ENCODE measurements around the gene CYB5A.
"Not testable (repeated sequence)": the region's sequence is repeated elsewhere in the genome, so short reads cannot be mapped to it uniquely, and the experiment has no call there.

CYB5A gene

GRCh38 chr18:74291771-74292540, at the start of gene CYB5A:
Gene CYB5A (minus strand): TSS chr18:74291963. CDS start chr18:74291875, 88 bp downstream.
- in situ Hi-C loops (cut with HindIII; ENCODE audit: low sequenced_read_pairs) = no loop called here

DNA sequence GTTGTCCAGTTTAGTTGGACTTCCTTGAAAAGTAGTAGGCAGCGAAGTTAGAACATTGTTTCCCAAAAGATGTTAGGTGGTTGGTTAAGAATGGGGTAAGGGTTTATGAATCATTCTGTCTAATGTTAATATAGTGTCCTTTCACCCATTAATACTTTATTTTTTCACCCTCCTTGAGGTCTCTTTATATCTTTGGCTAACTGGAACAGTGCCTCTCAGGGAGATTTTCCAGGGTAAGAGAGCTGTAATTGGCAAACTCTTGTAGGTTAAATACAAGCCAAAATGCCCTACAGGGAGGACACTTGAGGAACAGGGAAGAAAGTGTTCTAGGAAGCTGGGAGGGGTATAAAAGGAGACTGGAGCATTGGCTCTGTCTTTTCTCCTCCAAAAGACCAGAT, 46.1 kb upstream of the CYB5A start:
- in situ Hi-C loops (cut with HindIII; ENCODE audit: low sequenced_read_pairs) = no loop called here

- in situ Hi-C loops (cut with HindIII; ENCODE audit: low sequenced_read_pairs) = no loop called here
These were observed 45.6 kb upstream of the CYB5A start for GRCh38 chr18:74337155-74337911.

DNA sequence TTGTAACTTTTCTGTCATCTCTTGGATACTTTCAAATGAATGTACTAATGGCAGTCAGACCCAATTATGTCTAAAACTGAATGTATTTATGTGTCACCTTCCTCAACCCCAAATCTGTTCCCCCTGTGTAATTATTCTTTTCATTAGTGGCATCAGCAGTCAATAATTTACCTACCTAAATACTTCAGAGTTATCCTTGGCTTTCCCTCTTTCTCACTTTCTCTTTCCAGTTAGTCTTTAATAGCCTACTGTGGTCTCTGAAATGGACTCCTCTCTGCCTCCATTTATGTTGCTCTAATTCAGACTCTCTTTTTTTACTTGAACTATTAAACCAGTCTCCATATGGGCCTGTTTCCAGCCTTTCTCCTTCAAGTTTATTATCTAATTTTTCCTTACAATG, 44.9 kb upstream of the CYB5A start:
- in situ Hi-C loops (cut with HindIII; ENCODE audit: low sequenced_read_pairs) = no loop called here

DNA sequence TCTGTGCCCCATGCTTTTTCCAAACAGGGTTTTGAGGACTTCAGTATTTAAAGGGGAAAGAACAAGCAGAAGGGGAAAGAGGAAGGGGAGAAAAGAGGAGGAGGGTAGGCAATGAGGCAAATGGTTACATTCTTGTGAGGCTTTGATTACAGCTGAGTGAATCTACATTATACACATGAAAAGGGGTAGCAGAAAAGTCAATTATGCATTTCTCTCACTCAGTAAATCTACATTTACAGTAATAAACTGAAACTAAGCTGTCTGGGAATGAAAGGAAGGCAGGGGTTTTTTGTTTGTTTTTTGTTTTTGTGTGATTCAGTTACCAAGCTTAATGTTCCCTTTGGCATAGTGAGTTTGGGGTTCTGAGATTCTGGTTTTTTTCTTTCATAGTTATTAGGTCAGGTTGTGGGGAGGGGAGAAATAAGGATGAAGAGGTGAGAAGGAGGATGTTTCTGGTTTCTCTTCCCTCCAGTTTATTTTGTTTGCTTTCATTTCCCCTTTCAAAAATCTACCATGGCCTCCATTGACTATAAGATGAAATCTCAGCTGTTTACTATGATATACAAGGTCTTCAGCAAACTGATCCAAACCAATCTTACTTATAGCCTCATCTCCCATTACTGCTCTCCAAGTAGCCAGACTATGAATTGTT, 42.6 kb upstream of the CYB5A start:
- in situ Hi-C loops (cut with HindIII; ENCODE audit: low sequenced_read_pairs) = no loop called here

DNA sequence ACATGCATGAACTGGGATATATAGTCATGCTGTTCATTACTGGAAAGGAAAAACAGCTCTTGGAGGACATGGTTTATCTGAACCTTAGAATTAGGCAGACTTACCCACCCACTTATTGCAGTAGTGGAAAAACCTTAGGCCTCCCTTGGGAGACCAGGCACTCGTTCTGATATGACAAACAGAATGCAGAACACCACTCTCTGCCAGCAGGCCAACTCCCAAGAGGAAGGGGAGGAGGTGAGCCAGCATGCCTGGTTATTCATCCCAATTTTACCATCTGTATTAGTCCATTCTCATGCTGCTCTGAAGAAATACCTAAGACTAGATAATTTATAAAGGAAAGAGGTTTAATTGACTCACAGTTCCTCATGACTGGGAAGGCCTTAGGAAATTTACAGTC, 41.3 kb upstream of the CYB5A start:
- in situ Hi-C loops (cut with HindIII; ENCODE audit: low sequenced_read_pairs) = no loop called here

DNA sequence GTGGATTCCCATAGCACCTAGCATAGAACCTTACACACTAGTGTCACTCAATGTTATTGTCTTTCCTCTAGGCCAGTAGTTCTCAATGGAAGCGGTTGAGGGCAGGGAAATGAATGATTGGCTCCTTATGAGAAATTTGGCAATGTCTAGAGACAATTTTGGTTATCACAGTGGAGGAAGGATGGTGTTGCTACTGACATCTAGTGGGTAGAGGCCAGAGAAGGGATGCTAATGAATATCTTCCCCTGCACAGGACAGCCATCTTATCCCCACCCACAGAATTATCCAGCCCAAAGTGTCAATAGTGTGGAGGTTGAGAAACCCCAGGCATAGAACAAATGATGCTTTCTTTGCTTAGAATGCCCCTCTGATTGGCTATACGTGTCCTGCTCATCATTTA, 39.6 kb upstream of the CYB5A start:
- in situ Hi-C loops (cut with HindIII; ENCODE audit: low sequenced_read_pairs) = no loop called here

DNA sequence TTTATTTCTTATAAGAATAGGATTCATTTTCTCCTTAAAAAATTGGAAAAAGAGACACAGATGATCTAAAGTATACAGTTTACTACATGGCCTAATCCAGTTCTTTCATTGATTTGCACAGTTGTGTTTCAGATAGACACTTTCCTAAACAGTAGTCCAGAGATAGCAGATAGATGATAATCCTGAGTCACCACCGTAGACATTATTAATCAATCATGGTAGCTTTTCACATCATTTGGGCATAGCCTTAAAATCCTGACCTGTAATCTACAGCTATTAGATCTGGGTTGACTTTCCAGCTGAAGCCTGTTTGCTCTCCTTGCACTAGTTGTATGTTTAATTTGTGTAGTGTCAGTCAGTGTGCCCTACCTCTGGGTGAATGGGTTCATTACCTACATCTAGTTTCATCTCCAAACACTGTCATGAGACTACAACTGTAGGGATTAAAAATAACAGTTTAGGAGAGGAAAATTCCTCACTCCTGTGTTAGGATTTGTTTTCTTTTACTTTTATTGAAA, 38.0 kb upstream of the CYB5A start:
- in situ Hi-C loops (cut with HindIII; ENCODE audit: low sequenced_read_pairs) = no loop called here

GRCh38 chr18:74328206-74328605, 36.4 kb upstream of the CYB5A start:
- in situ Hi-C loops (cut with HindIII; ENCODE audit: low sequenced_read_pairs) = no loop called here

- in situ Hi-C loops (cut with HindIII; ENCODE audit: low sequenced_read_pairs) = not testable (repeated sequence)
These were observed 35.0 kb upstream of the CYB5A start for GRCh38 chr18:74326791-74327190.

DNA sequence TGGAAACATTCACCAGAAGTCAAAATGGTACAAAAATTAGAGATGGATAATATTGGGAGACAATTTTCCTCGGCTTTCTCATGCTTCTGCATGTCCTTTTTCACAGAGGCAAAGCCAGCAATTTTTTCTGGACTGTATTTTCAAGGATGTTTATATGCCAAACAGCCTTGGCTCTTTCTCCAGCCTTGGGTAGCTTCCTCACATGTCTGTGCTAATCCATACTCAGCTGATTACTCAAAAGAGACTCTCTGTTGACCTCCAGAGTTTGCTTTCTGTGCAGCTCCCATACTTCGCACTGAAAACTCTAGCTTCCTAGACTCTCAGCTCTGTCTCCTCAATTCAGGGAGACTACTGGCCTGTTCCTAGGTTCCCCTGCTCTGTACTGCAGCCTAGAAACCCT, 34.5 kb upstream of the CYB5A start:
- in situ Hi-C loops (cut with HindIII; ENCODE audit: low sequenced_read_pairs) = no loop called here

DNA sequence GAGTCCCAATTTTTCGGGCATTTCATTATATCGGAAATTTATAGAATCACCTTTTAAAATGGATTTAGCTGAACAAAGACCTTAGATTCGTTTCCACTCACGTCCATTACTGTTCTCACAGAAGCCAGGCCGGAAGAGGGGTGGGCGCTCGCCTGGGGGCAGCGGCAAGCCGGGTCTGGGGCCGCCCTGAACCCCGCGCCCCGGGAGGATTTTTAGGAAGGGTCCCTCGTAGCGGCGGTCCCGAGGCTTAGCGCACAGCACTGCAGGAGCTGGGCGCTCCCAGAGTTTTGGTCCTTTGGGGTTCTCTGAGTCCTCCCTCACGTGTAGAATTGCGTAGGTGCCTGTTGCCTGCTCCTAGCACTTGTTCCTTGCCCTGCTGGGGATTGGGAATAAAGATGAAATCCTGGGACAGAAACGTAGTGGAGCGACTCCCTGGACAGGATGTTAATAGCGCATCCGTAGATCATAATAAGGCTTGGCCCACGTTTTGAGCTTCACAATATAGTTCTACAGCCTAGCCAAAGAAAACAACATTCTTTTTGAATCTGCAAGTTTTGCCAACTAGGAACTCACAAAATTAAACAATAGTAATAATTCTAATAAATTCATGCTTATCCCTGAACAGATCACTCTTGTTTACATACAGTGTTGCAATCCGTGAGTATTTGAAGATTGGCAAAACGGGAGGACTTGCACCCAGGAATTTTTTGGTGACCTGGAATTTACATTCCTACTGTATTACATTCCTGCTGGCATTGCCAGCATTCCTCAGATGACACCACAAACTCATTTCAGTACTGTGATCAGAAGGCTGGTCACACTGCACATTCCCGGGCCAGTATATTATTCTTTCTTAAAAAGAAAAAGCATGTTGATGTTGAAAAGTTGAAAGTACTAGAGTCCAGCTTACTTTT, 24.8 kb upstream of the CYB5A start:
- in situ Hi-C loops (cut with HindIII; ENCODE audit: low sequenced_read_pairs) = no loop called here

DNA sequence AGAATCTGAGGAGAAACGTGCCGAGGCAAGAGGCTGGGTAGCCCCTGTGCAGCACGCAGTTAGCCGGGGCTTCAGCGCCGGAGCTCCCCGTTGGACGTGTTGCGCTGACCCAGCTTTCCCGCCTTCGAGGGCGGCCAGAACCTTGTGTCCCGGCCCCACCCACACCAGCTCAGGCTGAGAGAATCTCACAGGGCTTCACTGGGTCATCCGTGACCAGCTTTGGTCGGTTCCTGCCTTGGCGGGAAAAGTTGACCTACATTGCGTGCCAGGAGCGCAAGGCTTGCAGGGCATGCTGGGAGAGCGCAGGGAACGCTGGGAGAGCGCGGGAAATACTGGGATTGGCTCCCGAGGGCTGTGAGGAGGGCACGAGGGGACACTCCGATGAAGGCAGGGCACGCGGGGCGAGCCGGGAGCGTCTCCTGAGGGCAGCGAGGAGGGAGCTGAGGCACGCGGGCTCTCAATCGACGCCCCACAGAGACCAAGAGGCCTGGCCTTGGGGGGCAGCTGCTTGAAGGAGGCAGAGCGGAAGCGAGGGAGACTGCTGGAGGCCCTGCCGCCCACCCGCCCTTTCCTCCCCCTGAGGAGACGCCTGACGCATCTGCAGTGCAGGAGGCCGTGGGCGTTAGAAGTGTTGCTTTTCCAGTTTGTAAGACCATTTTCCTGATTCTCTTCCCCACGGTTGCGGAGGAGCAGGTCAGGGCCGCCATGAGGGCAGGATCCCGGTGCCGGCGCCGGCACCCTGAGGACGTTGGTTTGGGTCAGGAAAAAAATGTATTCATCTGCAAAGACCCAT, 23.9 kb upstream of the CYB5A start, which contains the start of gene C18orf63:
C18orf63 (plus strand) TSS at position 376 of the 793 bp plus-strand sequence. CDS start 2,027 bp downstream, outside the sequence.
- in situ Hi-C loops (cut with HindIII; ENCODE audit: low sequenced_read_pairs) = no loop called here

- in situ Hi-C loops (cut with HindIII; ENCODE audit: low sequenced_read_pairs) = no loop called here
These were observed 23.1 kb upstream of the CYB5A start for GRCh38 chr18:74314759-74315463.

DNA sequence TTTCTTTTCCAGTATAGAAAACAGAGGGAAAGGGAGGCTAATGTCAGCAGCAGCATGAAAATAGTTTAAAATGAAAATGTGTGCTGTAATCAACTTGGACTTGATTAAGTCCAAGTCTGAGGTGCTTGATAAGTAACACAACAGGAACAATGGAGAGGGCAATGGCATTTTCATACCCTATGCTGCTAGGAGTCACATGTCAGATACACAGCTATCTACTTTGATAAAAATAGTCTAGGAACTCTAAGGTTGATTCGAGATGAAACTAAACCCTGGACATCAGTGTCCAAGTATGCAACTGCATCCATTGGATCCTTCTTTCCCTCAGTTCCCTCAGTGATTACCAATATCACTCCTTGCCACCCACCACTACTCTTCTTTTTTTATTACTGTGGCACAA, 19.2 kb upstream of the CYB5A start:
- in situ Hi-C loops (cut with HindIII; ENCODE audit: low sequenced_read_pairs) = no loop called here

- in situ Hi-C loops (cut with HindIII; ENCODE audit: low sequenced_read_pairs) = no loop called here
These were observed 18.6 kb upstream of the CYB5A start for GRCh38 chr18:74310411-74310810.

DNA sequence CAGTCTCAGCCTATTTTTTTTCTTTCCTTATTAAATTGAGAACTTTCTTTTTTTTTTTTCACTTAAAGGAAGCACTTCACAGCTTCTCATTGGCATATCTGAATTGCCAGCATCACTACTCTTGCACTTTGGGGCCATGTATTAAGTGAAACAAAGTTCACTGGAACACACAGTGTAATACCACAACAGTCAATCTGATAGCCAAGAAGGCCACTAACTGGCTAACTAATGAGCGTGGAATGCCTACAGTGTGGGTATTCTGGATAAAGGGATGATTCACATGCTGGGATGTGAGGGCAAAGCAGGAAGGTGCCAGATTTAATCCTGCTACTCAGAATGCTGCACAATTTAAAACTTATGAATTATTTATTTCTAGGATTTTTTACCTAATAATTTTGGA, 12.2 kb upstream of the CYB5A start:
- in situ Hi-C loops (cut with HindIII; ENCODE audit: low sequenced_read_pairs) = no loop called here

DNA sequence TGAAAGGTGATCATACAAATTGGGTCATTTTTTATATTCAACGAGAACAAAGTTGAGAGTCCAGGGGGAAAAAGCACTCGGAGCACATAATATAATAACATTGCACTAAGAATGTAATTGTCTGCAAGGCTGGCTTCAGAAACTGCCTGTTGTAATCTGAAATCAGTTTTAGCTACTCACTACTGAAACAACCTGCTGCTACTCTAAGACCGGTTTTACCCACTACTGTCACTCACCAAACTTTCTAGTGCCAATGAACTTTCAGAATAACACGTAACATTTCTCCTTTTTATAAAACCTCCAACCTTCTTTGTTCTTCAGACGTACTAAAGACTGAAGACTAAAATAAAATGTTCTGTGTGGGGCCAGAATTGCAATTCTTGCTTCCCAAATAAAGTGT, 11.5 kb upstream of the CYB5A start:
- in situ Hi-C loops (cut with HindIII; ENCODE audit: low sequenced_read_pairs) = no loop called here

GRCh38 chr18:74299746-74300145, 8.0 kb upstream of the CYB5A start:
- in situ Hi-C loops (cut with HindIII; ENCODE audit: low sequenced_read_pairs) = no loop called here

Measured in endothelial cell of hepatic sinusoid (primary cell).